CD4-positive, CD25-positive, alpha-beta regulatory T cell (primary cell): ENCODE data around the gene TTC21A. TPM values are rescaled to one million over a fixed set of nuclear protein-coding genes. Genes with fewer than 3 reads are reported as not detected.
"Not testable (repeated sequence)": the region's sequence is repeated elsewhere in the genome, so short reads cannot be mapped to it uniquely, and the experiment has no call there.

Experiments
- ATAC-seq, 2 donors: fragments of 150-1000 bp; cut with Tn5 transposase; one replicate each; pipeline ENCODE4 v1.10.0; 2021; ENCODE audit warnings: low read depth in 2 of 2, moderate number of reproducible peaks in 2 of 2, moderate library complexity in 1 of 2
- DNase-seq, 3 donors: peaks; one replicate each; pipeline versions ENCODE4 v3.0.0 to v3.0.0-alpha.2; 2012 to 2022; ENCODE audit warnings: mixed read lengths in 1 of 3
- H3K27ac ChIP-seq: one replicate; pipeline ENCODE4 v1.7.0; 2013; ENCODE audit warnings: mild to moderate bottlenecking, low read length; ENCODE audit not compliant: insufficient read depth, poor library complexity, severe bottlenecking
- H3K27me3 ChIP-seq: one replicate; pipeline ENCODE4 v1.7.0; 2013; ENCODE audit warnings: low read length; ENCODE audit not compliant: control insufficient read depth, insufficient read depth
- H3K36me3 ChIP-seq: one replicate; pipeline ENCODE4 v1.7.0; 2013; ENCODE audit warnings: mild to moderate bottlenecking, low read length, moderate library complexity; ENCODE audit not compliant: control insufficient read depth, insufficient read depth
- H3K4me1 ChIP-seq: 2 replicates; pipeline ENCODE4 v1.7.0; 2013; ENCODE audit warnings: mild to moderate bottlenecking, low read length; ENCODE audit not compliant: insufficient read depth, control insufficient read depth, poor library complexity, severe bottlenecking
- H3K4me3 ChIP-seq: one replicate; pipeline ENCODE4 v1.7.0; 2013; ENCODE audit warnings: low read depth, mild to moderate bottlenecking, low read length, moderate library complexity
- H3K9me3 ChIP-seq, 2 experiments: 1 replicate in 1 of 2; 2 replicates in 1 of 2; pipeline ENCODE4 v1.7.0; 2013; ENCODE audit warnings: low read length in 2 of 2, mild to moderate bottlenecking in 1 of 2, moderate library complexity in 1 of 2; ENCODE audit not compliant: control insufficient read depth in 2 of 2
- H3K27ac Mint-ChIP-seq, 3 donors: one replicate each; pipeline ENCODE4 v1.8.0; 2020 to 2022; ENCODE audit warnings: mild to moderate bottlenecking in 3 of 3, mixed read lengths in 3 of 3, moderate library complexity in 2 of 3
- H3K27me3 Mint-ChIP-seq: one replicate; pipeline ENCODE4 v1.8.0; 2022; ENCODE audit warnings: mild to moderate bottlenecking, mixed read lengths
- H3K36me3 Mint-ChIP-seq: one replicate; pipeline ENCODE4 v1.8.0; 2020; ENCODE audit warnings: mixed read lengths
- H3K4me1 Mint-ChIP-seq, 4 donors: one replicate each; pipeline ENCODE4 v1.8.0; 2020 to 2022; ENCODE audit warnings: mixed read lengths in 4 of 4, mild to moderate bottlenecking in 1 of 4
- H3K4me3 Mint-ChIP-seq, 4 donors: one replicate each; pipeline ENCODE4 v1.8.0; 2020 to 2022; ENCODE audit warnings: mild to moderate bottlenecking in 4 of 4, mixed read lengths in 4 of 4, moderate library complexity in 3 of 4
- H3K9me3 Mint-ChIP-seq, 7 donors: one replicate each; pipeline ENCODE4 v1.8.0; 2020 to 2022; ENCODE audit warnings: mixed read lengths in 7 of 7, mild to moderate bottlenecking in 3 of 7, moderate library complexity in 2 of 7
- polyA plus RNA-seq, 4 donors: library from polyadenylated mRNA; unstranded; fragments of 300-500 nt; fragmentation: Illumina TruSeq; gene quantifications; one replicate each; pipeline ENCODE4 v1.2.3, GENCODE V29; 2021
- total RNA-seq: library from RNA; stranded (reverse); gene quantifications from one replicate; pipeline ENCODE4 v1.2.3, GENCODE V29; 2022

The TTC21A gene
- total and polyA plus RNA-seq, 5 donors from 2014 or later, result 0.41 to 4.1 (median 1.3) TPM

GRCh38 chr3:39165518-39165917, 58.0 kb downstream of the TTC21A start:
- ATAC-seq, result no peak
- Histone ChIP-seq H3K27ac (no peak overlapping the region), H3K9me3 (no peaks in the 10 kb centered on the region), H3K4me3 (no peak overlapping the region), H3K27me3 (no peaks in the 10 kb centered on the region), H3K4me1 (no peaks in the 10 kb centered on the region), H3K36me3 (no peaks in the 10 kb centered on the region)
- Mint-ChIP-seq H3K27me3 (peaks cover 4% of the 10 kb centered on the region), H3K4me1 (peaks cover 0 to 3% (median 0%) of the 10 kb centered on the region in 4 donors), H3K9me3 (no peaks in the 10 kb centered on the region), H3K36me3 (no peaks in the 10 kb centered on the region), H3K4me3 (no peak overlapping the region), H3K27ac (no peak overlapping the region)
- no peak for DNase-seq

- Mint-ChIP-seq H3K27ac (peak overlapping the region in 1 of 3 donors; percentile 41), H3K4me3 (no peak overlapping the region), H3K36me3 (no peaks in the 10 kb centered on the region), H3K27me3 (peaks cover 4% of the 10 kb centered on the region), H3K9me3 (no peaks in the 10 kb centered on the region), H3K4me1 (peaks cover 0 to 3% (median 0%) of the 10 kb centered on the region in 4 donors)
- Histone ChIP-seq H3K27me3 (no peaks in the 10 kb centered on the region), H3K27ac (no peak overlapping the region), H3K4me3 (no peak overlapping the region), H3K4me1 (no peaks in the 10 kb centered on the region), H3K9me3 (no peaks in the 10 kb centered on the region), H3K36me3 (no peaks in the 10 kb centered on the region)
- ATAC-seq (peak in 1 of 2 donors; percentile 45), DNase-seq (no peak)
These were observed 58.7 kb downstream of the TTC21A start for GRCh38 chr3:39166134-39166710.

GRCh38 chr3:39166932-39167532, 59.6 kb downstream of the TTC21A start:
- H3K4me3 Mint-ChIP-seq, result peak overlapping the region in 1 of 4 donors; percentile 69
- no peaks in the 10 kb centered on the region for H3K36me3 Mint-ChIP-seq
- H3K36me3 ChIP-seq, result no peaks in the 10 kb centered on the region
- peak overlapping the region in 1 of 3 donors; percentile 41 for H3K27ac Mint-ChIP-seq
- H3K4me1 Mint-ChIP-seq, result peaks cover 0 to 3% (median 0%) of the 10 kb centered on the region in 4 donors
- no peak overlapping the region for H3K27ac ChIP-seq
- no peaks in the 10 kb centered on the region for H3K4me1 ChIP-seq
- no peaks in the 10 kb centered on the region for H3K27me3 ChIP-seq
- ATAC-seq (no peak), DNase-seq (no peak)
- H3K9me3 Mint-ChIP-seq, result no peaks in the 10 kb centered on the region
- peaks cover 4% of the 10 kb centered on the region for H3K27me3 Mint-ChIP-seq
- H3K4me3 ChIP-seq, result no peak overlapping the region
- H3K9me3 ChIP-seq, result no peaks in the 10 kb centered on the region

- Histone ChIP-seq H3K27ac (no peak overlapping the region), H3K36me3 (no peaks in the 10 kb centered on the region), H3K9me3 (no peaks in the 10 kb centered on the region), H3K27me3 (no peaks in the 10 kb centered on the region), H3K4me1 (no peaks in the 10 kb centered on the region), H3K4me3 (no peak overlapping the region)
- no peak for DNase-seq
- Mint-ChIP-seq H3K9me3 (peaks cover 0 to 1% (median 0%) of the 10 kb centered on the region in 7 donors), H3K36me3 (no peaks in the 10 kb centered on the region), H3K4me3 (no peak overlapping the region), H3K4me1 (peaks cover 0 to 5% (median 0%) of the 10 kb centered on the region in 4 donors), H3K27me3 (peaks cover 4% of the 10 kb centered on the region), H3K27ac (peak overlapping the region in 1 of 3 donors; percentile 20)
- no peak for ATAC-seq
These were observed 60.8 kb downstream of the TTC21A start for GRCh38 chr3:39168156-39168780.

- no peak for ATAC-seq
- peaks cover 4% of the 10 kb centered on the region for H3K27me3 Mint-ChIP-seq
These were observed 62.2 kb downstream of the TTC21A start for GRCh38 chr3:39169712-39170111.

GRCh38 chr3:39170461-39170860, 63.0 kb downstream of the TTC21A start:
- Histone ChIP-seq H3K27ac (no peak overlapping the region), H3K9me3 (no peaks in the 10 kb centered on the region), H3K36me3 (no peaks in the 10 kb centered on the region), H3K4me3 (no peak overlapping the region), H3K27me3 (no peaks in the 10 kb centered on the region), H3K4me1 (no peaks in the 10 kb centered on the region)
- peaks cover 4% of the 10 kb centered on the region for H3K27me3 Mint-ChIP-seq
- H3K36me3 Mint-ChIP-seq, result no peaks in the 10 kb centered on the region
- peaks cover 0 to 5% (median 0%) of the 10 kb centered on the region in 4 donors for H3K4me1 Mint-ChIP-seq
- no peak for DNase-seq
- no peak for ATAC-seq
- H3K4me3 Mint-ChIP-seq, result no peak overlapping the region
- H3K27ac Mint-ChIP-seq, result no peak overlapping the region
- peaks cover 0 to 4% (median 0%) of the 10 kb centered on the region in 7 donors for H3K9me3 Mint-ChIP-seq

More at GRCh38 chr3:39169712-39170111, 62.2 kb downstream of the TTC21A start:
- Histone ChIP-seq H3K27ac (no peak overlapping the region), H3K4me1 (no peaks in the 10 kb centered on the region), H3K36me3 (no peaks in the 10 kb centered on the region), H3K27me3 (no peaks in the 10 kb centered on the region), H3K4me3 (no peak overlapping the region), H3K9me3 (no peaks in the 10 kb centered on the region)
- no peaks in the 10 kb centered on the region for H3K36me3 Mint-ChIP-seq
- peaks cover 0 to 2% (median 0%) of the 10 kb centered on the region in 7 donors for H3K9me3 Mint-ChIP-seq
- H3K4me1 Mint-ChIP-seq, result peaks cover 0 to 5% (median 0%) of the 10 kb centered on the region in 4 donors
- H3K27ac Mint-ChIP-seq, result no peak overlapping the region
- H3K4me3 Mint-ChIP-seq, result no peak overlapping the region
- no peak for DNase-seq

GRCh38 chr3:39170877-39171276, 63.4 kb downstream of the TTC21A start:
- H3K4me1 ChIP-seq, H3K27me3 ChIP-seq, H3K36me3 Mint-ChIP-seq, H3K9me3 Mint-ChIP-seq, DNase-seq, H3K36me3 ChIP-seq, H3K9me3 ChIP-seq, H3K27ac ChIP-seq, H3K4me1 Mint-ChIP-seq, H3K27me3 Mint-ChIP-seq, H3K4me3 ChIP-seq, H3K4me3 Mint-ChIP-seq, ATAC-seq, H3K27ac Mint-ChIP-seq: not testable (repeated sequence)
